K562 (cell line): Measurements from ENCODE around the gene TMEM184A.

Experiments used
- BHLHE40 ChIP-seq: IDR thresholded peaks from 2 replicates; pipeline ENCODE4 v1.6.1; 2011; ENCODE audit warnings: low read length, improper control_type of control experiment
- CHD1 ChIP-seq: fragments of 200-600 bp; sonication (generic); IDR thresholded peaks from one replicate; pipeline ENCODE4 v1.6.1; 2012; ENCODE audit warnings: mild to moderate bottlenecking, moderate library complexity, low read length, inconsistent platforms
- CTCF ChIP-seq, 3 experiments: IDR thresholded peaks in 2 of 3; conservative IDR thresholded peaks in 1 of 3; 2 replicates each; pipeline ENCODE4 v1.5.1; 2011 to 2012; ENCODE audit warnings: low read length in 3 of 3, mild to moderate bottlenecking in 3 of 3, control low read depth in 2 of 3, improper control_type of control experiment in 1 of 3, inconsistent platforms in 1 of 3, low read depth in 1 of 3, mixed read lengths in 1 of 3, moderate library complexity in 1 of 3; ENCODE audit not compliant: insufficient read depth in 2 of 3
- ILF3 ChIP-seq: fragments of 450-650 bp; IDR thresholded peaks from 2 replicates; pipeline ENCODE4 v1.6.1; 2018; ENCODE audit warnings: antibody characterized with exemption, mild to moderate bottlenecking, moderate library complexity, borderline replicate concordance
- KDM1A ChIP-seq, 2 experiments: fragments of 450-650 bp; IDR thresholded peaks; 2 replicates each; pipeline ENCODE4 v1.6.1; 2016; ENCODE audit warnings: mild to moderate bottlenecking in 2 of 2
- NFIC ChIP-seq: fragments of 450-650 bp; IDR thresholded peaks from 2 replicates; pipeline ENCODE4 v1.6.1; 2017; ENCODE audit warnings: mild to moderate bottlenecking, inconsistent platforms
- TCF7L2 ChIP-seq: fragments of 150-350 bp; IDR thresholded peaks from 2 replicates; pipeline ENCODE4 v1.6.1; 2016; ENCODE audit warnings: low read depth, mild to moderate bottlenecking, low read length, moderate library complexity
- ZBTB26 ChIP-seq: fragments of 450-650 bp; formaldehyde crosslinking; IDR thresholded peaks from 2 replicates; pipeline ENCODE4 v1.4.0; 2022; ENCODE audit warnings: missing genetic modification characterization
- ZBTB5 ChIP-seq: fragments of 450-650 bp; IDR thresholded peaks from 2 replicates; pipeline ENCODE4 v1.6.1; 2017; ENCODE audit warnings: antibody characterized with exemption
- ZNF347 ChIP-seq: fragments of 450-650 bp; formaldehyde crosslinking; IDR thresholded peaks from 2 replicates; pipeline ENCODE4 v1.4.0; 2020; ENCODE audit warnings: low read depth, mild to moderate bottlenecking, moderate library complexity
- ZNF57 ChIP-seq: fragments of 450-650 bp; formaldehyde crosslinking; IDR thresholded peaks from 2 replicates; pipeline ENCODE4 v1.4.0; 2020; ENCODE audit warnings: mild to moderate bottlenecking, moderate library complexity
- TF ChIP-seq, protein P1 (sequence below), 2 experiments: fragments of 450-650 bp; IDR thresholded peaks; 2 replicates each; pipeline ENCODE4 v1.6.1; 2016; ENCODE audit warnings: mild to moderate bottlenecking in 2 of 2, borderline replicate concordance in 1 of 2, low read depth in 1 of 2, moderate library complexity in 1 of 2
- TF ChIP-seq, protein P2 (sequence below): sonication (generic); formaldehyde crosslinking; IDR thresholded peaks from 2 replicates; pipeline ENCODE4 v1.8.1; 2023; ENCODE audit warnings: mild to moderate bottlenecking, missing genetic modification reagents

DNA sequence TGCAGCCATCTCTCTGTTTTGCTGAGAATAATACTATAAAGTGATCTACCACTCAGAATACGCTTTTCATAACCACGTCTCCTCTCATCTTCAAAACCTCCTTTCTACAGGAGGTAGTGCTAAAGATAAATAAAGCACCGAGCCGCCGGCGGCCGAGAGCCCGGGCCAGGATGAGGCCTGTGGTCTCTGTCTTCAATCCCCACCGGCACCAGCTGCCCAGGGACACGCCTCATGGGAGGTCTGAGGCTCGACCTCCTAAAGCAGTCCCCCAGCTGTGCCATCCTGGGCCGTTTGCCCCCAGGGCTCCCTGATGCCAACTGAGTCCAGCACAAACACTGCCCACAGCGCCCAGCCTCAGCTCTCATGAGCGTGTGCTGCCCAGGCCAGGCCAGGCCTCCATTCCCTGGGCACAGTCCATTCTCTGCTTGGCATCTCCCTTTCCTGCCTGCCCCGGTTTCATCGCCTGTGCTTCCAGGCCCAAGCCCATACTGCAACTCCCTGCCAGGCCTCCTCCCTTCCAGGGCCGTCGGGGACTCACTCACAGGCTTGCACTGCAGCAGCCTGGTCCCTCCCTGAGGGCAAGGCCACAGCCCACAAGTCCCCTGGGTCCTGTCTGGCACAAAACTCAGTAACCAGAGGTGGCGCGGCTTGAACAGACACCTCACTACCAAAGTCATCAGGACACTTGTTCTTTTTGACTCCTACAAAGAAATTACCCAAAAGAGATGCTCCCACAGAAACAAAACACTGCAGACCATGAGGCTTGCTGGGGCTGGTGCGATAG, 54.3 kb downstream of the TMEM184A start:
- no peak for TF ChIP-seq NFIC
- no peak for TF ChIP-seq ZNF347
- TF ChIP-seq ZNF57 (CRISPR knock-in tag): no peak
- TF ChIP-seq CTCF (IDR thresholded peaks at IDR 0.05 in 2 of 3, conservative IDR thresholded peaks at IDR 0.05 in 1 of 3; ENCODE audit: insufficient read depth in 2 of 3, low read depth in 1 of 3, low read length in 3 of 3): no peak
- TF ChIP-seq, protein P1, sequence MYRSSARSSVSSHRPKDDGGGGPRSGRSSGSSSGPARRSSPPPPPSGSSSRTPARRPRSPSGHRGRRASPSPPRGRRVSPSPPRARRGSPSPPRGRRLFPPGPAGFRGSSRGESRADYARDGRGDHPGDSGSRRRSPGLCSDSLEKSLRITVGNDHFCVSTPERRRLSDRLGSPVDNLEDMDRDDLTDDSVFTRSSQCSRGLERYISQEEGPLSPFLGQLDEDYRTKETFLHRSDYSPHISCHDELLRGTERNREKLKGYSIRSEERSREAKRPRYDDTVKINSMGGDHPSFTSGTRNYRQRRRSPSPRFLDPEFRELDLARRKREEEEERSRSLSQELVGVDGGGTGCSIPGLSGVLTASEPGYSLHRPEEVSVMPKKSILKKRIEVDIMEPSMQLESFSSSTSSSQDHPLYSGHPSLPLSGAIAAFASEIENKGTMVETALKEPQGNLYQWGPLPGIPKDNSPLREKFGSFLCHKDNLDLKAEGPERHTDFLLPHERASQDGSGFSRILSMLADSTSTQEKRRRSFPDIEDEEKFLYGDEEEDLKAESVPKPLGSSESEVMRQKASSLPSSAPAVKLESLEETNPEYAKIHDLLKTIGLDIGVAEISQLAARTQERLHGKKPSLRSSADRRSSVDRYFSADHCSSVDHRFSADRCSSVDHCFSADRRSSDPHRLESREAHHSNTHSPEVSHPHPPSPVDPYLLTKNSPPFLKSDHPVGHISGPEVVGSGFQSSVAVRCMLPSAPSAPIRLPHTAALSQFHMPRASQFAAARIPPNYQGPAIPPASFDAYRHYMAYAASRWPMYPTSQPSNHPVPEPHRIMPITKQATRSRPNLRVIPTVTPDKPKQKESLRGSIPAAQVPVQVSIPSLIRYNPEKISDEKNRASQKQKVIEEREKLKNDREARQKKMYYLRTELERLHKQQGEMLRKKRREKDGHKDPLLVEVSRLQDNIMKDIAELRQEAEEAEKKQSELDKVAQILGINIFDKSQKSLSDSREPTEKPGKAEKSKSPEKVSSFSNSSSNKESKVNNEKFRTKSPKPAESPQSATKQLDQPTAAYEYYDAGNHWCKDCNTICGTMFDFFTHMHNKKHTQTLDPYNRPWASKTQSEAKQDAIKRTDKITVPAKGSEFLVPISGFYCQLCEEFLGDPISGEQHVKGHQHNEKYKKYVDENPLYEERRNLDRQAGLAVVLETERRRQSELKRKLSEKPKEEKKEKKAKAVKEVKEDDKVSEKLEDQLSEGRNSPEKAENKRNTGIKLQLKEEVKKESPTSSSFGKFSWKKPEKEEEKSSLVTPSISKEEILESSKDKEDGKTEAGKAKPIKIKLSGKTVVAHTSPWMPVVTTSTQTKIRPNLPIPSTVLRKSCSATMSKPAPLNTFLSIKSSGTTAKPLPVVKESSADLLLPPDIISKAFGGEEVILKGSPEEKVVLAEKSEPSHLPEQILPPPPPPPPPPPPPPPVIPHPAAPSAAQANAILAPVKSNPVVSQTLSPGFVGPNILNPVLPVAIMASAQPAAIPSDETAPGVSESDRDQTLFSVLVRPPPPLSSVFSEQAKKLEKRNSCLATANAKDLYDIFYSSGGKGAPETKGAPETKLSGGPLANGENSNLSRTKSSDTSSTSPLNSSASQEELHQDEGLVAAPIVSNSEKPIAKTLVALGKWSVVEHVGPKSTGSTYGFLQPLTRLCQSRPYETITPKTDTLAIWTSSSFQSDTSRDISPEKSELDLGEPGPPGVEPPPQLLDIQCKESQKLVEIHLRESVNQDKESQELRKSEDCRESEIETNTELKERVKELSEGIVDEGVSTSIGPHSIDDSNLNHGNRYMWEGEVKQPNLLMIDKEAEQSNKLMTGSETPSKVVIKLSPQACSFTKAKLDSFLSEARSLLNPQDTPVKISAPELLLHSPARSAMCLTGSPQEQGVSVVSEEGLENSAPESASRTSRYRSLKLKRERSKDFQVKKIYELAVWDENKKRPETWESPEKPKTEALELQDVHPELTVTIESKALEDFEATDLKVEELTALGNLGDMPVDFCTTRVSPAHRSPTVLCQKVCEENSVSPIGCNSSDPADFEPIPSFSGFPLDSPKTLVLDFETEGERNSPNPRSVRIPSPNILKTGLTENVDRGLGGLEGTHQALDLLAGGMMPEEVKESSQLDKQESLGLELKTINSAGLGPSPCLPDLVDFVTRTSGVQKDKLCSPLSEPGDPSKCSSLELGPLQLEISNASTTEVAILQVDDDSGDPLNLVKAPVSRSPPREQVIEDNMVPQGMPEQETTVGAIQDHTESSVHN (IDR thresholded peaks at IDR 0.05; ENCODE audit: borderline replicate concordance in 1 of 2, low read depth in 1 of 2): no peak
- TF ChIP-seq ZBTB26: no peak
- no peak for TF ChIP-seq TCF7L2
- TF ChIP-seq KDM1A (IDR thresholded peaks at IDR 0.05): no peak
- TF ChIP-seq, protein P2, sequence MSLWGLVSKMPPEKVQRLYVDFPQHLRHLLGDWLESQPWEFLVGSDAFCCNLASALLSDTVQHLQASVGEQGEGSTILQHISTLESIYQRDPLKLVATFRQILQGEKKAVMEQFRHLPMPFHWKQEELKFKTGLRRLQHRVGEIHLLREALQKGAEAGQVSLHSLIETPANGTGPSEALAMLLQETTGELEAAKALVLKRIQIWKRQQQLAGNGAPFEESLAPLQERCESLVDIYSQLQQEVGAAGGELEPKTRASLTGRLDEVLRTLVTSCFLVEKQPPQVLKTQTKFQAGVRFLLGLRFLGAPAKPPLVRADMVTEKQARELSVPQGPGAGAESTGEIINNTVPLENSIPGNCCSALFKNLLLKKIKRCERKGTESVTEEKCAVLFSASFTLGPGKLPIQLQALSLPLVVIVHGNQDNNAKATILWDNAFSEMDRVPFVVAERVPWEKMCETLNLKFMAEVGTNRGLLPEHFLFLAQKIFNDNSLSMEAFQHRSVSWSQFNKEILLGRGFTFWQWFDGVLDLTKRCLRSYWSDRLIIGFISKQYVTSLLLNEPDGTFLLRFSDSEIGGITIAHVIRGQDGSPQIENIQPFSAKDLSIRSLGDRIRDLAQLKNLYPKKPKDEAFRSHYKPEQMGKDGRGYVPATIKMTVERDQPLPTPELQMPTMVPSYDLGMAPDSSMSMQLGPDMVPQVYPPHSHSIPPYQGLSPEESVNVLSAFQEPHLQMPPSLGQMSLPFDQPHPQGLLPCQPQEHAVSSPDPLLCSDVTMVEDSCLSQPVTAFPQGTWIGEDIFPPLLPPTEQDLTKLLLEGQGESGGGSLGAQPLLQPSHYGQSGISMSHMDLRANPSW (CRISPR knock-in tag): no peak
- no peak for TF ChIP-seq CHD1
- no peak for TF ChIP-seq BHLHE40
- no peak for TF ChIP-seq ILF3
- TF ChIP-seq ZBTB5: no peak
